ENCODE results near the gene GALNT17.
"Not testable (repeated sequence)": the region's sequence is repeated elsewhere in the genome, so short reads cannot be mapped to it uniquely, and the experiment has no call there.

Gene GALNT17

GRCh38 chr7:71184136-71184535 lies 52.2 kb downstream of the GALNT17 start:
- H3K9me3 ChIP-seq (replicated peaks in 1 of 11) = peaks cover 12 to 32% (median 23%) of the 10 kb centered on the region in 11 experiments
- H3K27ac ChIP-seq = no peak overlapping the region
- no peaks in the 10 kb centered on the region for H3K4me1 ChIP-seq
- no peak overlapping the region for H3K9ac ChIP-seq
- no peak for TF ChIP-seq Cebpa-rat (IDR thresholded peaks at IDR 0.05)
- H3K36me3 ChIP-seq = no peaks in the 10 kb centered on the region
- no peaks in the 10 kb centered on the region for H3K27me3 ChIP-seq
- no peaks in the 10 kb centered on the region for H4K20me1 ChIP-seq
- H3K4me3 ChIP-seq = no peak overlapping the region
- H3K4me2 ChIP-seq = no peak overlapping the region

GRCh38 chr7:71184609-71185008 lies 52.7 kb downstream of the GALNT17 start:
- TF ChIP-seq Cebpa-rat (IDR thresholded peaks at IDR 0.05) = no peak
- Histone ChIP-seq H3K4me2 (no peak overlapping the region), H3K9ac (no peak overlapping the region), H3K4me1 (no peaks in the 10 kb centered on the region), H4K20me1 (no peaks in the 10 kb centered on the region), H3K27ac (no peak overlapping the region), H3K27me3 (no peaks in the 10 kb centered on the region), H3K4me3 (no peak overlapping the region), H3K36me3 (no peaks in the 10 kb centered on the region), H3K9me3 (replicated peaks in 1 of 11) (peaks cover 16 to 37% (median 28%) of the 10 kb centered on the region in 11 experiments)

GRCh38 chr7:71186535-71187057 lies 54.7 kb downstream of the GALNT17 start:
- no peak overlapping the region for H3K4me2 ChIP-seq
- no peak for TF ChIP-seq Cebpa-rat (IDR thresholded peaks at IDR 0.05)

GRCh38 chr7:71191771-71192170 lies 59.8 kb downstream of the GALNT17 start:
- Histone ChIP-seq H3K27ac (no peak overlapping the region), H3K4me2 (no peak overlapping the region), H4K20me1 (no peaks in the 10 kb centered on the region), H3K4me1 (no peaks in the 10 kb centered on the region), H3K4me3 (no peak overlapping the region), H3K27me3 (no peaks in the 10 kb centered on the region), H3K9me3 (replicated peaks in 1 of 11) (peaks cover 24 to 34% (median 28%) of the 10 kb centered on the region in 11 experiments), H3K9ac (no peak overlapping the region), H3K36me3 (no peaks in the 10 kb centered on the region)
- TF ChIP-seq Cebpa-rat (IDR thresholded peaks at IDR 0.05) = no peak

More at GRCh38 chr7:71186535-71187057, 54.7 kb downstream of the GALNT17 start:
- Histone ChIP-seq H3K4me1 (no peaks in the 10 kb centered on the region), H3K9ac (no peak overlapping the region), H3K4me3 (no peak overlapping the region), H3K27ac (no peak overlapping the region), H3K27me3 (no peaks in the 10 kb centered on the region), H4K20me1 (no peaks in the 10 kb centered on the region), H3K36me3 (no peaks in the 10 kb centered on the region), H3K9me3 (replicated peaks in 1 of 11) (peaks cover 25 to 45% (median 38%) of the 10 kb centered on the region in 11 experiments)

GRCh38 chr7:71193099-71193810 lies 61.3 kb downstream of the GALNT17 start:
- no peak overlapping the region for H3K27ac ChIP-seq
- peaks cover 17 to 26% (median 22%) of the 10 kb centered on the region in 11 experiments for H3K9me3 ChIP-seq (replicated peaks in 1 of 11)
- H3K27me3 ChIP-seq = no peaks in the 10 kb centered on the region
- H3K36me3 ChIP-seq = no peaks in the 10 kb centered on the region
- H4K20me1 ChIP-seq = no peaks in the 10 kb centered on the region
- TF ChIP-seq Cebpa-rat (IDR thresholded peaks at IDR 0.05) = no peak
- H3K4me3 ChIP-seq = no peak overlapping the region
- no peak overlapping the region for H3K9ac ChIP-seq
- H3K4me2 ChIP-seq = no peak overlapping the region
- no peaks in the 10 kb centered on the region for H3K4me1 ChIP-seq

GRCh38 chr7:71198391-71198790 lies 66.4 kb downstream of the GALNT17 start:
- no peak overlapping the region for H3K27ac ChIP-seq
- peaks cover 0 to under 1% (median 0%) of the 10 kb centered on the region in 11 experiments; a peak in 4 of 22 replicates for H3K9me3 ChIP-seq (replicated peaks in 1 of 11)
- no peaks in the 10 kb centered on the region for H3K36me3 ChIP-seq
- no peaks in the 10 kb centered on the region for H3K4me1 ChIP-seq
- TF ChIP-seq Cebpa-rat (IDR thresholded peaks at IDR 0.05) = no peak
- no peak overlapping the region for H3K9ac ChIP-seq
- H3K4me3 ChIP-seq = no peak overlapping the region
- no peak overlapping the region for H3K4me2 ChIP-seq
- H4K20me1 ChIP-seq = no peaks in the 10 kb centered on the region
- H3K27me3 ChIP-seq = no peaks in the 10 kb centered on the region

- H3K4me1 ChIP-seq = no peaks in the 10 kb centered on the region
- no peaks in the 10 kb centered on the region for H3K27me3 ChIP-seq
- H3K36me3 ChIP-seq = no peaks in the 10 kb centered on the region
- H3K4me2 ChIP-seq = no peak overlapping the region
- H4K20me1 ChIP-seq = no peaks in the 10 kb centered on the region
- peaks cover 0 to 6% (median 4%) of the 10 kb centered on the region in 11 experiments; a peak in 13 of 22 replicates for H3K9me3 ChIP-seq (replicated peaks in 1 of 11)
- H3K4me3 ChIP-seq = no peak overlapping the region
- H3K9ac ChIP-seq = no peak overlapping the region
- no peak for TF ChIP-seq Cebpa-rat (IDR thresholded peaks at IDR 0.05)
- no peak overlapping the region for H3K27ac ChIP-seq
Measured at GRCh38 chr7:71198887-71199286, 66.9 kb downstream of the GALNT17 start.

- H3K27me3 ChIP-seq = no peaks in the 10 kb centered on the region
- no peaks in the 10 kb centered on the region for H3K4me1 ChIP-seq
- H3K36me3 ChIP-seq = no peaks in the 10 kb centered on the region
- H3K27ac ChIP-seq = no peak overlapping the region
- no peaks in the 10 kb centered on the region for H4K20me1 ChIP-seq
- no peak overlapping the region for H3K4me3 ChIP-seq
- TF ChIP-seq Cebpa-rat (IDR thresholded peaks at IDR 0.05) = no peak
- no peak overlapping the region for H3K4me2 ChIP-seq
- H3K9ac ChIP-seq = no peak overlapping the region
- peaks cover 3 to 19% (median 13%) of the 10 kb centered on the region in 11 experiments; a peak in 18 of 22 replicates for H3K9me3 ChIP-seq (replicated peaks in 1 of 11)
Measured at GRCh38 chr7:71206184-71206583, 74.2 kb downstream of the GALNT17 start.

GRCh38 chr7:71208881-71209280 lies 76.9 kb downstream of the GALNT17 start:
- H3K4me3 ChIP-seq = no peak overlapping the region
- peaks cover 16 to 23% (median 19%) of the 10 kb centered on the region in 11 experiments for H3K9me3 ChIP-seq (replicated peaks in 1 of 11)
- no peak overlapping the region for H3K27ac ChIP-seq
- no peaks in the 10 kb centered on the region for H3K4me1 ChIP-seq
- H4K20me1 ChIP-seq = no peaks in the 10 kb centered on the region
- H3K27me3 ChIP-seq = no peaks in the 10 kb centered on the region
- TF ChIP-seq Cebpa-rat (IDR thresholded peaks at IDR 0.05) = no peak
- no peak overlapping the region for H3K9ac ChIP-seq
- no peak overlapping the region for H3K4me2 ChIP-seq
- H3K36me3 ChIP-seq = no peaks in the 10 kb centered on the region

GRCh38 chr7:71209484-71209883 lies 77.5 kb downstream of the GALNT17 start:
- not testable (repeated sequence) for H3K4me1 ChIP-seq, H3K9ac ChIP-seq, H3K27me3 ChIP-seq, H3K4me2 ChIP-seq, H4K20me1 ChIP-seq, H3K4me3 ChIP-seq, H3K36me3 ChIP-seq, H3K27ac ChIP-seq
- H3K9me3 ChIP-seq (replicated peaks in 1 of 11) = peaks cover 14 to 24% (median 18%) of the 10 kb centered on the region in 11 experiments; a peak in 20 of 22 replicates

All from BLaER1 treated with 17β-estradiol and CSF1 and Interleukin-3, amounts not matched to agents 10 nM and 100 nM (cell line).